HG03354 (cell line): Measurements from ENCODE around the gene ZNF467.

Experiments used
- ATAC-seq: cut with Tn5 transposase; IDR thresholded peaks from one replicate; pipeline ENCODE4 v1.9.1; 2021; ENCODE audit warnings: mild to moderate bottlenecking; ENCODE audit not compliant: unreplicated experiment, poor library complexity, severe bottlenecking

ZNF467 gene

GRCh38 chr7:149719912-149720335, 53.5 kb downstream of the ZNF467 start:
- no peak for ATAC-seq

- ATAC-seq, result no peak
Observed at GRCh38 chr7:149719050-149719899, 54.1 kb downstream of the ZNF467 start.

- ATAC-seq, result no peak
Observed at GRCh38 chr7:149718730-149719049, 54.7 kb downstream of the ZNF467 start.

GRCh38 chr7:149717481-149717880, 55.9 kb downstream of the ZNF467 start:
- no peak for ATAC-seq

- no peak for ATAC-seq
Observed at GRCh38 chr7:149716932-149717307, 56.5 kb downstream of the ZNF467 start.

- ATAC-seq, result no peak
Observed at GRCh38 chr7:149716007-149716931, 57.1 kb downstream of the ZNF467 start.

- ATAC-seq, result no peak
Observed at GRCh38 chr7:149715476-149715875, 57.9 kb downstream of the ZNF467 start.

- peak; percentile 29 for ATAC-seq
Observed at GRCh38 chr7:149714910-149715471, 58.4 kb downstream of the ZNF467 start.
